ENCODE measurements around the gene ROS1.

- TF ChIP-seq CREB5 (CRISPR knock-in tag; IDR thresholded peaks at IDR 0.05; ENCODE audit: low read depth) (no peak), SNAI2 (CRISPR knock-in tag; IDR thresholded peaks at IDR 0.05) (no peak), PATZ1 (CRISPR knock-in tag; IDR thresholded peaks at IDR 0.05; ENCODE audit: borderline replicate concordance) (no peak), ARNTL (CRISPR knock-in tag; IDR thresholded peaks at IDR 0.05; ENCODE audit: borderline replicate concordance, low read depth) (no peak), ZFP3 (CRISPR knock-in tag; IDR thresholded peaks at IDR 0.05) (no peak), ZC3H10 (CRISPR knock-in tag; IDR thresholded peaks at IDR 0.05) (no peak), ZFP30 (CRISPR knock-in tag; IDR thresholded peaks at IDR 0.05) (no peak)
These were observed 156.8 kb downstream of the ROS1 start for GRCh38 chr6:117268924-117269323.
